ENCODE measurements around the gene GOLGA8O.
"Not testable (repeated sequence)": the region's sequence is repeated elsewhere in the genome, so short reads cannot be mapped to it uniquely, and the experiment has no call there.

DNA sequence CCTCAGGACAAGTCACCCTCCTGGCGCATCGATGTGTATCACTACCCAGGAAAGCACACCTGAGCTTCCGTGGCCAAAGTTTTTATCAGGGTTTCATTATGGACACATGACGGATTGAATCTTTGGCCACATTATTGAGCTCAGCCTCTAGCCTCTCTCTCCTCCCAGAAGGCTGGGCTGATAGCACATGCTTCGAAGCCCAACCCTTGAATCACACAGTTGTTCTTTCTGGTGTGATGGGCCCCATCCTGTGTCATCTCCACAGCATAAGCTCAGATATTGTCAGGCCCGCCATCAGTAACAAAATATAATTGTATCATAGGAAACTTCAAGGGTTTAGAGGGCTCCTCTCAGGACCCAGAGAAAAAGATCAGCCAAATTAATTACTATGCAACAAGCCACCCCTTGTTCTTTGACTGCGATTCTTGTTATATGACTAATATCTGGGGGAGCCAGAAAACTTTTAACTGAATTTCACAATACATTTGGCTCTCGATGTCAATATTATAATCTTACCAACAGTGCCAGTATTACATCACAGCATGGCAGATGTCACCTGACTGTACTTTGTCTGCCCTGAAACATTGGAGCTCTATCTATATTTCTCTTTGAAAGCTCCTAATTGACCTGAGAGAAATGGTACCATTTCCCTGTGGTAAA, 48.8 kb upstream of the GOLGA8O start:
- TF ChIP-seq, protein P1, sequence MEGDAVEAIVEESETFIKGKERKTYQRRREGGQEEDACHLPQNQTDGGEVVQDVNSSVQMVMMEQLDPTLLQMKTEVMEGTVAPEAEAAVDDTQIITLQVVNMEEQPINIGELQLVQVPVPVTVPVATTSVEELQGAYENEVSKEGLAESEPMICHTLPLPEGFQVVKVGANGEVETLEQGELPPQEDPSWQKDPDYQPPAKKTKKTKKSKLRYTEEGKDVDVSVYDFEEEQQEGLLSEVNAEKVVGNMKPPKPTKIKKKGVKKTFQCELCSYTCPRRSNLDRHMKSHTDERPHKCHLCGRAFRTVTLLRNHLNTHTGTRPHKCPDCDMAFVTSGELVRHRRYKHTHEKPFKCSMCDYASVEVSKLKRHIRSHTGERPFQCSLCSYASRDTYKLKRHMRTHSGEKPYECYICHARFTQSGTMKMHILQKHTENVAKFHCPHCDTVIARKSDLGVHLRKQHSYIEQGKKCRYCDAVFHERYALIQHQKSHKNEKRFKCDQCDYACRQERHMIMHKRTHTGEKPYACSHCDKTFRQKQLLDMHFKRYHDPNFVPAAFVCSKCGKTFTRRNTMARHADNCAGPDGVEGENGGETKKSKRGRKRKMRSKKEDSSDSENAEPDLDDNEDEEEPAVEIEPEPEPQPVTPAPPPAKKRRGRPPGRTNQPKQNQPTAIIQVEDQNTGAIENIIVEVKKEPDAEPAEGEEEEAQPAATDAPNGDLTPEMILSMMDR (IDR thresholded peaks at IDR 0.05), result not testable (repeated sequence)
- TF ChIP-seq POLR2A (IDR thresholded peaks at IDR 0.05), result not testable (repeated sequence)

All from testis (tissue), 2 donors.